DMS114 treated with DMSO at 0.1 percent for 48 hours (cell line): Measurements from ENCODE around the gene CA12.

Experiments
- DNase-seq: peaks from one replicate; lab custom pipeline; 2025; ENCODE audit not compliant: unreplicated experiment; lab: John Stamatoyannopoulos, UW

The CA12 gene

GRCh38 chr15:63379492-63380150, 2.0 kb downstream of the CA12 start:
- no peak for DNase-seq

- DNase-seq = no peak
These were observed 2.7 kb downstream of the CA12 start for GRCh38 chr15:63378946-63379345.

DNA sequence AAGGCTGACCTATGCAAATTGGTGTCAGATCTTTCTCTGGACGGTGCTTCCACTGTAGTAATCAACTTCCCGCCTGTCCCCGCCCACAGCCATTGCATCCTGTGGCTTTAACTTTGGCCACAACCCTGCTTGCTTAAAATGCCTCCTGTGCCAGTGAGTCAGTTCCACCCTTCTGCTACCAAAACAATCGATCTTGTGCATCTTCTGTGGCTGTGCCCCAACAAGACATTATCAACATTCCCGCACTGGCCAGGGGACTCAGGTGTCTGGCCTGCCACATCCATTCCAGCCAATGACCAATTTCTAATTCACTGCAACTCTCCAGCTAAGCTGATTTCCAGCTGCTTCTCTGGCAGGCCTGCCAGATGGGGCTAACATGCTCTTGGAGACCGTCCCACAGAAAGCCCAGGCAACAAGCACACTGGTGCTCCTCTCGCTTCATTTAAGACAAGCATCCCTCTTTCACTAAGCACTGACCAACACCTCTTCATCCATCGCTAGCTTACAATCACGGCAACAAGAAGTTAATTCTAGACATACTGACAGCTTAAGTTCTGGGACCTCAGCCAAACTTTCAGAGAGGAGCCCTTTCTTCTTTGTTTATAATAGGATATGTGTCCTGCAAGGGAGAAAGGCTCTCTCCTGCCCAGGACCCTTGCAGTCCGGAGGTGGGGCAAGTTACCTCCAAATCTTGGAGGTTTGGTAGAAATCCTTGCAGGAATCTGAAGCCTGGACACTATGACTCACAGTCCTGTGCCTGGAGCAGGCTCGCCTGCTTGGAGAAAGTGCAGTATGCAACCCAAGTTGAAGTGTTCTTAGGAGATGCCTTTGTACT, 6.7 kb downstream of the CA12 start:
- no peak for DNase-seq

GRCh38 chr15:63373866-63374548, 7.6 kb downstream of the CA12 start:
- no peak for DNase-seq

- DNase-seq = no peak
These were observed 8.3 kb downstream of the CA12 start for GRCh38 chr15:63373330-63373729.

DNA sequence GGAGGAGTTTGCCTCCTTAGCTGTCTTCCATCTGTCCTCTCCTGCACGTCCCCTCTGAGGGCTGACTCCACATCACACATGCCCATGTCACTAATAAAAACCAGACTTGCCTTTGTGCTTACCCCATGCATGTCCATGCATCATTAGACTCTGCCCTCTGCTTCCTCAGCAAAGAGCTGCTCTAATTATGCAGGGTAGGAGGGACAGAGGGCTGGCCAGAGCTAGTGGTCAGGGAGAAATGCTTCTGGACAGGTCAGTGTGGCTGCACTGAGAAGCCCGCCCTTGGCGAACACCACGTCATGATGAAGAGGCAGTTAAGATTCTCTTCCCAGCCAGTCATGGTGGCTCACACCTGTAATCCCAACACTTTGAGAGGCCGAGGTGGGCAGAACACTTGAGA, 8.9 kb downstream of the CA12 start:
- no peak for DNase-seq

DNA sequence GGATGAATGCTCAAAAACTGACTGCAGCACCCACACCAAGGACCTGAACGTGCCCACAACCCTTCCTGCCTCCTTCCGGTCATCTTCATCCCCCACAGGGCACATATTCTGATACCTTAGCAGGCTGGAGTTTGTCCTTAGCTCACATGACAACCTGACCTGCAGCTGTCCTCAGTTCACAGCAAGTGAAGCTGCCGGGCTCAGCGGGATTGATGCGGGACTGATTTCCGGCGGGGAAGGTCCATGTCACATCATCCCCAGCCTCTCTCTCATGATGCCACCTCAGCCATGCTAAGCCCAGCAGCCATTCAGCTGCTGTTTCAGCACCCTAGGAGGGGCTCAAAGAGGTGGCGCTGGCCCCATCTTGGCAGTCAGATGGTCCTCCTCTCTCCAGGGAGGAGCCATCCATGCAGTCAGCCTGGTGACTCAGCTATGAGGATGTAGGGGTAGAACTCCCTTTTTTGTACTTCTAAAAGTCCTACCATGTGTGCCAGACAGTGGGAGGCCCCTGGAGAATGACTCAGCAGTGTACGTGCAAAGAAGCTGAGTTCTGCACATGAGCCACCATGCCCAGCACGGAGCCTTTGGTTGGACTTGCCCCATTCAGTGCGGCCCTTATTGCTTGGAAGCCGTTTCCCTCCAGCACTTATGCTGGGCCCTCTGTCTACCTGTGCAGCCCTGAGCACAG, 9.5 kb downstream of the CA12 start:
- DNase-seq = no peak

DNA sequence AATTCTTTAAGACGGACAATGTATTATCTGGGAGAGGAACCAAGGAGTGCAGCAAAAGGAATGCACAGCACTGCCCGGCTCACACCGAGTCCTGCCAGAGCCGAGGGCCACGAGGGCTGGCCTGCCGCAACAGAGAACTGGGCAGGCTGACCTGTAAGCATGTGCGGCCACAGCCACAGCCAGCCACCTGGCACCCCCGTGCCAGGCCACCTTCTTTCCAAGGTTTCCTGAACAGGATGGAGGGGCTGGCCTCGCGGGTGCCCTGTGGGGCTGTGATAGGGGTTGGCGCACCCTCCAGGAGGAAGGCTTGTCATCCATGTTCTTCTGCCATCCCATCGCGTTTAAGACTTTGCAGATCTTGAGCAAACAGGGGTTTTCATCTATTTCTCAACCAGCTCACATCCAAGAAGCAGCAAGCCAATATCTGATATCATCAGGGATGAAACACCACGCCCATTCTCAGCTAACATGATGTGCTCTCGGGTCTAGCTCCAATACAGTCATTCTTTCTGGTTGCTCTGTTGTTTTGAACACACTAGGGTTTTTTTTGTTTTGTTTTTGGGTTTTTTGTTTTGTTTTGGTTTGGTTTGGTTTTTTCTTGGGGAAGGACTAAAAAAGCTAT, 10.2 kb downstream of the CA12 start:
- no peak for DNase-seq

GRCh38 chr15:63370764-63371163, 10.9 kb downstream of the CA12 start:
- no peak for DNase-seq

GRCh38 chr15:63369781-63370180, 11.9 kb downstream of the CA12 start:
- no peak for DNase-seq

DNA sequence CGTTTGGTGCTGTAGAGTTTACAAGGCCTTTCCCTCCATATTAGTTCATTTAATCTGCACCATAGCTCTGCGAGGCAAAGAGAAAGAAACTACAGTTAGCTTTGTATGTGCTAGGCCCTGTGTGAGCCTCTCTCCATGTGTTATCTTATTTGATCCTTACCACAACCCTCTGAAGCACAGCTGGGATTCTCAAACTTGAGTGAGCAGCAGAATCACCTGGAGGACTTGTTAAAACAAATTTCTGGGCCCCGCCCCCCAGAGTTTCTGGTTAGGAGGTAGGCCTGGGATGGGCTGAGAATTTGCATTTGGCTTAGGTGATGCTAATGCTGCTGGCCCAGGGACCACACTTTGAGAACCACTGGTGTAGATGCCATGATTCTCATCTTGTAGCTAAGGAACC, 12.3 kb downstream of the CA12 start:
- no peak for DNase-seq

DNA sequence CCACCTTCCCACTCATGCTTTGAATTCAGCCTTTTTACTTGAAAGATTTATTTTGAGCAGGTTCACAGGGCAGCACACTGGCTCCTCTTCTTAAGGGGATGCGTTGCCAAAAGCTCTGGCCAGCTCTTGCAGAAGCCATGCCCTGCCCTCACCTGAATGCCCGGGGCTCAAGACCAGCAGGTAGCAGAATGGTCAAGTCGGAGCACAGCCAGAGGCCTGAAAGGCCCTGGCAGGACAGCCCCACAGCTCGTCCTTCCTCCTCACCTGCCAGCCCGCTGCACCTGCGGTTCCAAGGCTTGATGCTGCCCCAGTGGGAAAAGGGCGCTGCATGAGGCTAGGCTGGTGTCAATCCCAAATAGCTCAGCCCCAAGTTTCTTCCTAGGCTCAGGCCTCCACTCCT, 13.1 kb downstream of the CA12 start:
- no peak for DNase-seq

DNA sequence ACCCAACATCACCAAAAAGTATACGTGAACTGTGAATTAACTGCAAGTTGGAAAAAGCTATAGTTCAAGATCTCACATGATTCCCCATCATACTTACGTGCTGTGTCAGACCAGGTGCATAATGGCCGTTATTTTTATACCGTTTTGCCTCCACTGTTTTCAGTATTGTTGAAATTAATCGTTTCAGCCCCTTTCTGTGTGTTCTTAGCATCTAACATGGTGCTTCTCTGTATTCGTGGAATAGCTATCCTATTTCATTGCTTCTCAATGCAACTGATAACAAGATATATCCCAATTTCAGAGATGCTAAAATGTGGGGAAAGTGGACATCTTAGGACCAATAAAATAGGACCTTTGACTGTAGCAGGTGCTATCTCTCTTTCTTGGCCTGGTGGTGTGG, 13.7 kb downstream of the CA12 start:
- DNase-seq = no peak

- DNase-seq = no peak
These were observed 14.3 kb downstream of the CA12 start for GRCh38 chr15:63367390-63367789.

- no peak for DNase-seq
These were observed 15.2 kb downstream of the CA12 start for GRCh38 chr15:63366451-63366850.

DNA sequence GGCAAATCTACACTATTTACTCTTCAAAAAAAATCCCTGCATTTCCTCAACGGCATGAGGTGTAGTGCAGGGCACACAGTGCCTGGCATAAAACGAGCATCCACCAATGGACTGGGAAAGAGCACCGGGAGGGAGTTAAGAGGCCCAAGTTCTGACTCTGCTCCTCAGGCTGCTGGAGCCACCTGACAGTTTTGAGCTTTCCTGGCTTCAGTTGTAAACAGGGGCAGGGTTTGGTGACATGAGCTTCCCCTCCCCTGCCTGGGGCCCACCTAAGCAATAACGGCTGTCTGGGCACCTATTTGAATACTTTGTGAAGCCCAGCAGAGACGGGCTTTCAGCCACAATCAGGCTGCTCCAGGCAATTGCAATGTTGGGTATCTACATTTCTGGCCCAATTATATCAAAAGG, 16.4 kb downstream of the CA12 start:
- no peak for DNase-seq

- no peak for DNase-seq
These were observed 17.0 kb downstream of the CA12 start for GRCh38 chr15:63364399-63365272.

GRCh38 chr15:63363292-63363691, 18.4 kb downstream of the CA12 start:
- DNase-seq = no peak

- DNase-seq = no peak
These were observed 18.8 kb downstream of the CA12 start for GRCh38 chr15:63362885-63363284.

GRCh38 chr15:63362196-63362595, 19.4 kb downstream of the CA12 start:
- DNase-seq = no peak
